Astrocyte of the cerebellum (primary cell): ENCODE results near the gene MTPN.

ENCODE experiments used
- DNase-seq: peaks from one replicate; pipeline ENCODE4 v3.0.0-alpha.2; 2011; ENCODE audit warnings: low read depth
- H3K4me3 ChIP-seq: 2 replicates; pipeline ENCODE4 v1.5.1; 2011; ENCODE audit warnings: mild to moderate bottlenecking, low read depth, low read length, moderate library complexity
- CTCF ChIP-seq: IDR thresholded peaks from 2 replicates; pipeline ENCODE4 v1.5.1; 2012; ENCODE audit warnings: low read length, low read depth, moderate library complexity, mild to moderate bottlenecking; ENCODE audit errors: missing control alignments
- in situ Hi-C: cut with HindIII; loops from 2 replicates; pipeline ENCODE4 v1.10.0; 2017; ENCODE audit warnings: low sequenced_read_pairs

Gene MTPN

GRCh38 chr7:135979471-135980011 is 2.4 kb upstream of the MTPN start:
- no peak overlapping the region for H3K4me3 ChIP-seq
- no peak for TF ChIP-seq CTCF
- no peak for DNase-seq
- in situ Hi-C loops, result no loop called here

GRCh38 chr7:135978624-135979023 is 1.5 kb upstream of the MTPN start:
- TF ChIP-seq CTCF, result no peak
- H3K4me3 ChIP-seq, result no peak overlapping the region
- no peak for DNase-seq
- in situ Hi-C loops, result no loop called here

- peak overlapping the region; percentile 90 for H3K4me3 ChIP-seq
- no peak for DNase-seq
- in situ Hi-C loops, result no loop called here
- no peak for TF ChIP-seq CTCF
These were observed 545 bp upstream of the MTPN start for GRCh38 chr7:135977742-135978066.

DNA sequence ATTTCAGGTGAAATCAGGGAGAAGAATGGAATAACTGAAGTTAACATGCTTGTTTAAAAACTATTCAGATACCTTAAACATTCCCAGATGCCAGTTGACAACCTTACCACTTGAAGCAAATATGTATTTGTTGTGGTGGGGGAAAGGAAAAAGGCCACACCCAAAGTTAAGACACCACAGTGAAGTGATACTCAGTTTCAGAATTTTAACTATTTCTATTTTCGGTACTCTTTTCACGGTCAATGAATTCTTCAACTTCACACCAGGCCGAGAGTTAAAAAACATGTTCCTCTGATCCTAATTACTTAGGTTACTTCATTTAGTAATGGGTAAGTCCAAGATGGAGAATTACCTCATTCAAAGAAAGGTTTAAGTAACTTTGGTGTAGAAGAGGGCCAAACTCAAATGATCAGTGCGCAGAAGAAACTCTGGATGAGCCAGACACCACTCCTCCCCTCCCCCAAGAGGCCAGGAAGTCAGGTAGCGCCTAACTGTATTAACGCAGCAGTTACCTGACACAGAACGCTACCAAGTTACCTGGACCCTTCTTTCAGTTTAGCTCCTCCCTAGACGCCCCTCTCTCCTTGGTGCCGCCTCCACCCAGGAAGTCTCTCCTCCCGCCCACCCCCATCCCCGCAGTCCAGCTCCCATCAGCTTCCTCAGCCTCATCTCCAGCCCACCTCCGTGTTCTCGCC is 700 bp downstream of the MTPN start:
- no peak for DNase-seq
- in situ Hi-C loops, result no loop called here
- peak overlapping the region; percentile 90 for H3K4me3 ChIP-seq
- TF ChIP-seq CTCF, result no peak

DNA sequence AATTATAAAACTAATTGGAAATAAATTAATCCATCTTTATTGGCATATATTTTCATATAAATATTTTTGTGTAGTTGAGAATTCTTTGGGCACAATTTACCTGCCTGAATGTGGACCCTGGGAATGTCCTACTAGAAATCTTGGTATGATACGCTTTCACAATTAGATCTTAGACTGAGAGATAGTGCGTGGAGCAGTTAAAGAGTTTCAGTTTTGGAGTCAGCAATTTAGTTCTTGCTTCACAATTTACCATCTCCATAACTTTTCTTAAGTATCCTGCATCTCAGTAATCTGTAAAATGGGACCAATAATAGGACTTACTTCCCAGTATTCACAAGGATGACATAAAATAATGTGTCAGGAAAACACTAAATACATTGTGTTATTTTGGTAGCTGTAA is 2.0 kb downstream of the MTPN start:
- no peak overlapping the region for H3K4me3 ChIP-seq
- no peak for DNase-seq
- no peak for TF ChIP-seq CTCF
- in situ Hi-C loops, result no loop called here

DNA sequence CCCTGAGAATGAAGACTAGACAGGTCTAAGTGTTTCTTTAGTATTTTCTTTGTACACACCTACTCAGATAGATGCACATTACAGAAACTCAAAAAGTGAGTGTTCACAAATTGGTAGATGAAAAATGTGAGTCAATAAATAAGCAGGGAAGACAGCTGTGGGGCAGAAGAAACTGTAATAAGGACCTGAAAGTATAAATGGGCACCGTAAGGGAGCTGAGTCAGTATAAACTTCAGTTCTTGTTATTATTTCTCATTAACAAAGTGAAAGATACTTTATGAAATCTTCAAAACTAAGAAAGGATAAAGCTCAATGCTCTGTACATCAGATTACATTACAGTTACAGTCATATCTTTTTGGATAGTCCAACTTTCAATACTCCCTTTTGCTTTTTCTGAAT is 2.5 kb downstream of the MTPN start:
- H3K4me3 ChIP-seq, result no peak overlapping the region
- in situ Hi-C loops, result no loop called here

More for the DNA sequence above, 2.5 kb downstream of the MTPN start:
- TF ChIP-seq CTCF, result no peak
- no peak for DNase-seq
